IMR-90 (cell line): ENCODE data around the gene NUP107. TPM values are rescaled to one million over a fixed set of nuclear protein-coding genes. Genes with fewer than 3 reads are reported as not detected.

ENCODE experiments used
- ATAC-seq: fragments of 200-7000 bp; cut with Tn5 transposase; 2 replicates; pipeline ENCODE4 v1.9.1; 2020; ENCODE audit warnings: low read depth, mild to moderate bottlenecking, moderate library complexity
- BruUV-seq: library from RNA; stranded (reverse); fragments of 400-500 nt; replicated peaks from 2 replicates; lab custom pipeline; 2021; lab: Mats Ljungman, UMichigan
- CTCF ChIA-PET: fragments of 300-600 bp; formaldehyde crosslinking; extraction: SDS; loops from one replicate; lab custom pipeline; 2021; ENCODE audit warnings: antibody characterized with exemption; lab: Yijun Ruan, JAX
- POLR2A ChIA-PET: fragments of 300-600 bp; sonication (Branson Sonifier 250); formaldehyde crosslinking; loops from one replicate; lab custom pipeline; 2022; ENCODE audit warnings: antibody characterized with exemption; ENCODE audit not compliant: unreplicated experiment; lab: Charles Lee
- DNase-seq: peaks from one replicate; pipeline ENCODE4 v3.0.0; 2013
- H2AFZ ChIP-seq: replicated peaks from 2 replicates; pipeline ENCODE3; 2013; ENCODE audit warnings: low read length, mild to moderate bottlenecking; ENCODE audit not compliant: poor library complexity
- H2AK5ac ChIP-seq: 2 replicates; pipeline ENCODE4 v1.6.1; 2013; ENCODE audit warnings: low read depth, low read length, inconsistent platforms
- H2AK9ac ChIP-seq: replicated peaks from 2 replicates; pipeline ENCODE3; 2013; ENCODE audit warnings: mild to moderate bottlenecking, low read depth, low read length, moderate library complexity; ENCODE audit not compliant: poor library complexity
- H2BK120ac ChIP-seq: 2 replicates; pipeline ENCODE4 v1.6.1; 2013; ENCODE audit warnings: low read depth, low read length, inconsistent platforms
- H2BK15ac ChIP-seq: 3 replicates; pipeline ENCODE4 v1.6.1; 2013; ENCODE audit warnings: low read depth, low read length, inconsistent platforms
- H2BK20ac ChIP-seq: 2 replicates; pipeline ENCODE4 v1.6.1; 2013; ENCODE audit warnings: low read depth, mild to moderate bottlenecking, inconsistent platforms, low read length, moderate library complexity
- H2BK5ac ChIP-seq: 2 replicates; pipeline ENCODE4 v1.6.1; 2013; ENCODE audit warnings: mild to moderate bottlenecking, low read depth, low read length, inconsistent platforms; ENCODE audit not compliant: poor library complexity, severe bottlenecking
- H3K14ac ChIP-seq: replicated peaks from 2 replicates; pipeline ENCODE4 v1.6.1; 2013; ENCODE audit warnings: low read depth, low read length, inconsistent platforms
- H3K18ac ChIP-seq: 2 replicates; pipeline ENCODE4 v1.6.1; 2013; ENCODE audit warnings: low read depth, low read length, control low read depth
- H3K23ac ChIP-seq: 2 replicates; pipeline ENCODE4 v1.6.1; 2013; ENCODE audit warnings: low read depth, low read length, inconsistent platforms
- H3K27ac ChIP-seq: 2 replicates; pipeline ENCODE4 v1.5.1; 2013; ENCODE audit warnings: mild to moderate bottlenecking, control low read depth, low read length; ENCODE audit not compliant: insufficient read depth
- H3K27me3 ChIP-seq: 2 replicates; pipeline ENCODE4 v1.6.1; 2013; ENCODE audit warnings: low read length; ENCODE audit not compliant: control insufficient read depth, insufficient read depth
- H3K36me3 ChIP-seq: 2 replicates; pipeline ENCODE4 v1.6.1; 2013; ENCODE audit warnings: low read length, mixed read lengths; ENCODE audit not compliant: control insufficient read depth, insufficient read depth
- H3K4ac ChIP-seq: 2 replicates; pipeline ENCODE4 v1.6.1; 2013; ENCODE audit warnings: low read depth, low read length, inconsistent platforms
- H3K4me1 ChIP-seq: 2 replicates; pipeline ENCODE4 v1.6.1; 2013; ENCODE audit warnings: low read length, mixed read lengths; ENCODE audit not compliant: control insufficient read depth, insufficient read depth
- H3K4me2 ChIP-seq: 2 replicates; pipeline ENCODE4 v1.6.1; 2013; ENCODE audit warnings: low read depth, mild to moderate bottlenecking, control low read depth, low read length, moderate library complexity
- H3K4me3 ChIP-seq: 2 replicates; pipeline ENCODE4 v1.5.1; 2013; ENCODE audit warnings: low read depth, mild to moderate bottlenecking, control low read depth, low read length, moderate library complexity; ENCODE audit not compliant: insufficient read depth
- H3K56ac ChIP-seq: 2 replicates; pipeline ENCODE4 v1.6.1; 2013; ENCODE audit warnings: low read length, inconsistent platforms; ENCODE audit not compliant: insufficient read depth; ENCODE audit errors: extremely low read depth
- H3K79me1 ChIP-seq, 2 experiments: 2 replicates each; pipeline ENCODE4 v1.6.1; 2013; ENCODE audit warnings: low read length in 2 of 2, inconsistent platforms in 1 of 2, low read depth in 1 of 2
- H3K9ac ChIP-seq: 2 replicates; pipeline ENCODE4 v1.6.1; 2013; ENCODE audit warnings: low read depth, low read length, control low read depth
- H3K9me1 ChIP-seq: 2 replicates; pipeline ENCODE4 v1.6.1; 2013; ENCODE audit warnings: low read length, inconsistent platforms; ENCODE audit not compliant: insufficient read depth
- H3K9me3 ChIP-seq: 2 replicates; pipeline ENCODE4 v1.6.1; 2013; ENCODE audit warnings: low read length; ENCODE audit not compliant: control insufficient read depth, insufficient read depth
- H4K20me1 ChIP-seq: 2 replicates; pipeline ENCODE4 v1.6.1; 2013; ENCODE audit warnings: low read length, inconsistent platforms; ENCODE audit not compliant: insufficient read depth
- H4K5ac ChIP-seq: 2 replicates; pipeline ENCODE4 v1.6.1; 2013; ENCODE audit warnings: mild to moderate bottlenecking, low read depth, low read length, control low read depth
- H4K8ac ChIP-seq, 2 experiments: 2 replicates each; pipeline ENCODE4 v1.6.1; 2013; ENCODE audit warnings: low read depth in 2 of 2, low read length in 2 of 2, control low read depth in 1 of 2, inconsistent platforms in 1 of 2
- H4K91ac ChIP-seq: 2 replicates; pipeline ENCODE4 v1.6.1; 2013; ENCODE audit warnings: low read depth, low read length, inconsistent platforms; ENCODE audit not compliant: insufficient read depth
- CEBPB ChIP-seq: IDR thresholded peaks from 2 replicates; pipeline ENCODE4 v1.6.1; 2012; ENCODE audit warnings: low read depth, low read length, improper control_type of control experiment
- CHD1 ChIP-seq: IDR thresholded peaks from 2 replicates; pipeline ENCODE4 v1.6.1; 2012; ENCODE audit warnings: low read depth, low read length, improper control_type of control experiment
- CTCF ChIP-seq: conservative IDR thresholded peaks from 2 replicates; pipeline ENCODE4 v1.5.1; 2012; ENCODE audit warnings: mild to moderate bottlenecking, low read depth, low read length, improper control_type of control experiment
- ELK1 ChIP-seq: fragments of 150-350 bp; IDR thresholded peaks from 2 replicates; pipeline ENCODE4 v1.6.1; 2016; ENCODE audit warnings: low read depth, mild to moderate bottlenecking, low read length, moderate library complexity, borderline replicate concordance
- FOS ChIP-seq: fragments of 150-350 bp; IDR thresholded peaks from 2 replicates; pipeline ENCODE4 v1.6.1; 2016; ENCODE audit warnings: low read depth, low read length
- MAFK ChIP-seq: IDR thresholded peaks from 2 replicates; pipeline ENCODE4 v1.6.1; 2012; ENCODE audit warnings: low read depth, low read length, improper control_type of control experiment
- MAZ ChIP-seq: IDR thresholded peaks from 2 replicates; pipeline ENCODE4 v1.6.1; 2012; ENCODE audit warnings: low read depth, mild to moderate bottlenecking, low read length, improper control_type of control experiment, moderate library complexity, borderline replicate concordance
- MXI1 ChIP-seq: IDR thresholded peaks from 2 replicates; pipeline ENCODE4 v1.6.1; 2012; ENCODE audit warnings: low read depth, mild to moderate bottlenecking, low read length, moderate library complexity, borderline replicate concordance
- NFE2L2 ChIP-seq: fragments of 150-350 bp; IDR thresholded peaks from 2 replicates; pipeline ENCODE4 v1.6.1; 2016; ENCODE audit warnings: low read depth, mild to moderate bottlenecking, low read length
- POLR2A ChIP-seq: IDR thresholded peaks from 2 replicates; pipeline ENCODE4 v1.6.1; 2012; ENCODE audit warnings: mild to moderate bottlenecking, low read depth, low read length
- RAD21 ChIP-seq: IDR thresholded peaks from 2 replicates; pipeline ENCODE4 v1.6.1; 2012; ENCODE audit warnings: low read length, improper control_type of control experiment
- RCOR1 ChIP-seq: IDR thresholded peaks from 2 replicates; pipeline ENCODE4 v1.6.1; 2012; ENCODE audit warnings: mild to moderate bottlenecking, low read length, improper control_type of control experiment; ENCODE audit not compliant: insufficient replicate concordance
- RFX5 ChIP-seq: IDR thresholded peaks from 2 replicates; pipeline ENCODE4 v1.8.0; 2012; ENCODE audit warnings: low read depth, mild to moderate bottlenecking, low read length, moderate library complexity
- SMC3 ChIP-seq: fragments of 150-350 bp; IDR thresholded peaks from 2 replicates; pipeline ENCODE4 v1.6.1; 2016; ENCODE audit warnings: low read depth, mild to moderate bottlenecking, antibody characterized with exemption, low read length, moderate library complexity
- USF2 ChIP-seq: fragments of 150-350 bp; IDR thresholded peaks from 2 replicates; pipeline ENCODE4 v1.6.1; 2017; ENCODE audit warnings: mild to moderate bottlenecking, antibody characterized with exemption, low read length, low read depth
- WGBS, 2 experiments: methylation state at CpG; one replicate each; pipeline versions ENCODE4 v1.1.5 to v1.1.7; 2013; ENCODE audit warnings: missing lambda C conversion rate in 2 of 2; ENCODE audit not compliant: insufficient read length in 1 of 2; ENCODE audit errors: extremely low coverage in 2 of 2; 5-methylcytosine and 5-hydroxymethylcytosine counted together
- dilution Hi-C: fragments of 300-500 bp; cut with HindIII; formaldehyde crosslinking; loops from one replicate; pipeline ENCODE4 v1.14.3; 2018; ENCODE audit warnings: low sequenced_read_pairs; ENCODE audit not compliant: unreplicated experiment
- in situ Hi-C: fragments of 300-500 bp; cut with MboI; formaldehyde crosslinking; loops from 3 replicates; pipeline ENCODE4 v1.14.3; 2019; ENCODE audit warnings: low sequenced_read_pairs, inconsistent platforms, mixed read lengths
- intact Hi-C: fragments of 100-400 bp; cut with micrococcal nuclease; formaldehyde crosslinking; loops from 2 replicates; pipeline ENCODE4 v1.10.0; 2022
- polyA plus RNA-seq, 3 experiments: library from polyadenylated mRNA; depleted of rRNA; stranded (reverse); fragments of >200 nt; gene quantifications; 2 replicates each; pipeline ENCODE4 v1.2.3, GENCODE V29; 2012; ENCODE audit warnings: low replicate concordance in 1 of 3
- total RNA-seq: library from RNA; depleted of rRNA; stranded (reverse); fragments of >200 nt; gene quantifications from 2 replicates; pipeline ENCODE4 v1.2.3, GENCODE V29; 2012

Gene NUP107
- total and polyA plus RNA-seq, 2 of the 4 experiments (the other 2 are of a cell fraction) = 34.5 to 69.7 TPM

GRCh38 chr12:68793975-68794652 lies 107.3 kb downstream of the NUP107 start:
- Histone ChIP-seq H3K27me3 (no peaks in the 10 kb centered on the region), H3K56ac (no peak overlapping the region), H3K36me3 (no peaks in the 10 kb centered on the region), H2BK15ac (no peak overlapping the region), H3K18ac (no peak overlapping the region; the same call in 1 of the 2 replicates), H4K20me1 (no peaks in the 10 kb centered on the region), H2BK120ac (peak overlapping the region; percentile 3; the same call in 1 of the 2 replicates), H3K14ac (no peak overlapping the region), H3K4ac (peak overlapping the region; percentile 3; the same call in 1 of the 2 replicates), H3K27ac (no peak overlapping the region), H3K4me1 (no peaks in the 10 kb centered on the region; the same call in 1 of the 2 replicates), H4K8ac (no peak overlapping the region), H2AK5ac (no peak overlapping the region), H3K4me2 (no peak overlapping the region), H2AK9ac (no peak overlapping the region), H3K79me1 (no peaks in the 10 kb centered on the region), H3K9ac (no peak overlapping the region), H2AFZ (no peak overlapping the region), H3K9me3 (no peaks in the 10 kb centered on the region), H2BK5ac (no peak overlapping the region), H3K23ac (no peak overlapping the region), H3K4me3 (no peak overlapping the region), H4K91ac (no peak overlapping the region), H2BK20ac (0 out of 2 replicates have a peak overlapping the region, but pooled peaks have one; percentile 65), H4K5ac (no peak overlapping the region), H3K9me1 (peaks cover 8% of the 10 kb centered on the region; the same call in 1 of the 2 replicates)
- CTCF ChIA-PET = no interaction called here
- POLR2A ChIA-PET = no interaction called here
- ATAC-seq (no peak), DNase-seq (no peak)
- intact Hi-C loops (no loop called here), dilution Hi-C loops (no loop called here), in situ Hi-C loops (no loop called here)
- no TSS peak for BruUV-seq
- TF ChIP-seq CTCF (no peak), RCOR1 (no peak), RAD21 (no peak), NFE2L2 (no peak), RFX5 (no peak), ELK1 (no peak), POLR2A (no peak), FOS (no peak), CHD1 (no peak), MXI1 (no peak), MAZ (no peak), MAFK (no peak), SMC3 (no peak), CEBPB (no peak), USF2 (no peak)
- WGBS, 2 experiments = no CpG with 5 or more reads among the region's 4 CpGs
